SJSA1 (cell line): ENCODE measurements around the gene SPART. TPM values are rescaled to one million over a fixed set of nuclear protein-coding genes. Genes with fewer than 3 reads are reported as not detected.

ENCODE experiments used
- DNase-seq, 2 experiments: peaks; one replicate each; pipeline ENCODE4 v3.0.0-alpha.2; 2015 to 2020; ENCODE audit warnings: low spot score in 2 of 2, low read depth in 1 of 2
- H3K27ac ChIP-seq: fragments of 250-450 bp; sonication (Bioruptor Pico); 2 replicates; pipeline ENCODE4 v1.5.1; 2020; ENCODE audit warnings: mild to moderate bottlenecking, moderate library complexity
- H3K27me3 ChIP-seq: fragments of 250-450 bp; sonication (Bioruptor Pico); replicated peaks from 2 replicates; pipeline ENCODE4 v1.5.1; 2020; ENCODE audit warnings: mild to moderate bottlenecking, moderate library complexity
- H3K36me3 ChIP-seq: fragments of 250-450 bp; sonication (Bioruptor Pico); 2 replicates; pipeline ENCODE4 v1.5.1; 2020; ENCODE audit warnings: mild to moderate bottlenecking
- H3K4me1 ChIP-seq: fragments of 250-450 bp; sonication (Bioruptor Pico); replicated peaks from 2 replicates; pipeline ENCODE4 v1.6.1; 2021; ENCODE audit warnings: mild to moderate bottlenecking
- H3K4me3 ChIP-seq: fragments of 250-450 bp; sonication (Bioruptor Pico); 2 replicates; pipeline ENCODE4 v1.5.1; 2020; ENCODE audit warnings: mild to moderate bottlenecking
- H3K9me3 ChIP-seq: fragments of 250-450 bp; sonication (Bioruptor Pico); replicated peaks from 2 replicates; pipeline ENCODE4 v1.5.1; 2020; ENCODE audit warnings: mild to moderate bottlenecking
- total RNA-seq: library from RNA; depleted of rRNA; stranded (reverse); fragments of >200 nt; shearing (Covaris generic); gene quantifications from 2 replicates; pipeline ENCODE4 v1.2.3, GENCODE V29; 2014; rRNA removed

SPART gene
- total RNA-seq, 1 experiment from 2014 or later = 94.7 TPM

DNA sequence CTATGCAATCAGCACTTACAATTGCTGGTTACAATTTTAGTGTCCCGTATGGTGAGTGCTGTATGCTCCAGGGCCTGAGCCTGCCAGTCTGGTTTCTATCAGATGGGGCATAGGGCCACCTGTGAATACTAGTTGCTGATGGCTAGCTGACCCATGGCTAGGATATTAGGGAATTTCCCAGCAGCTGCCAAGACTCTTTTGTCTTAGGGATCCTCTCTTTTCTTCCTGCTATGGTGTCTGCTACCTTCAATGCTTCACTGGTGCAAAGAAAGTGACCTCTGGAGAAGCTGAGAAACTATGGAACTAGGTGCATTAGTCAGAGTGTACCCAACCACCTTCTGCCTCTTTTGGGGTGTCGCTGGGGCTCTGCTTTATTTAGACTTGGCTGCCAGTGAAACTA lies 60.2 kb downstream of the SPART start:
- no peaks in the 10 kb centered on the region for H3K36me3 ChIP-seq
- no peak overlapping the region for H3K4me3 ChIP-seq
- no peak for DNase-seq
- H3K27me3 ChIP-seq = no peaks in the 10 kb centered on the region
- no peak overlapping the region for H3K27ac ChIP-seq
- H3K4me1 ChIP-seq = no peaks in the 10 kb centered on the region
- no peaks in the 10 kb centered on the region for H3K9me3 ChIP-seq

DNA sequence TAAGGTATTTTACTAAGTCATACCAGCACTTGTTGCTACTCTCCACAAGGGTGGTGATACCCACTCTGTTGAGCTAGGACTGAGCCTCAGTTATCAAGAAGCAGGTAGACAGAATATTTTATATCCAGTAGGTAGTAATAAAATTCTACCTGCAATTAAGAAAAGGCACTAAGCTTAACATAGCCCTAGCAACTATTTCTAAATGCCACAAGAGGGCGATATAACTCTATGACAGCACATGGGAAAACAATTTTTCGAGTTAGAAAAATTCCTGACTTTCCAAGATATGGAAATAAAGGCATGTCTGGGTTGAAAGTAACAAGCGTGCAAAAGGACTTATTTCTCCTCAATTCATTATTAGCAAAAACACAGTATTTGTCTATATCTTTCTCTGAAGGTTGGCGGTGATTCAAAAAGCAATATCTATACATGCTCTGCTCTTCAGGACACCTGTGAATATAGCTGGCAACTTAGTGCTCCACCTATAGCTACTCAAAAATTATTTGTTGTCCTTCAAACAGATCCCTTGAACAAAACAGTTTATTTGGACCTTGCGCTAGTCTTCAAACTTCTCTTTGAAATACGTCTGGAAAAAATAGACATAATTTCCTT lies 63.3 kb downstream of the SPART start:
- Histone ChIP-seq H3K4me1 (no peaks in the 10 kb centered on the region), H3K27ac (no peak overlapping the region), H3K9me3 (no peaks in the 10 kb centered on the region), H3K36me3 (no peaks in the 10 kb centered on the region), H3K27me3 (no peaks in the 10 kb centered on the region), H3K4me3 (no peak overlapping the region)
- peak in 1 of 2 experiments; percentile 21 for DNase-seq

- Histone ChIP-seq H3K36me3 (no peaks in the 10 kb centered on the region), H3K27ac (no peak overlapping the region), H3K27me3 (no peaks in the 10 kb centered on the region), H3K9me3 (no peaks in the 10 kb centered on the region), H3K4me3 (no peak overlapping the region), H3K4me1 (no peaks in the 10 kb centered on the region)
- peak in 1 of 2 experiments; percentile 40 for DNase-seq
Observed at GRCh38 chr13:36275190-36276002, 70.8 kb downstream of the SPART start.

DNA sequence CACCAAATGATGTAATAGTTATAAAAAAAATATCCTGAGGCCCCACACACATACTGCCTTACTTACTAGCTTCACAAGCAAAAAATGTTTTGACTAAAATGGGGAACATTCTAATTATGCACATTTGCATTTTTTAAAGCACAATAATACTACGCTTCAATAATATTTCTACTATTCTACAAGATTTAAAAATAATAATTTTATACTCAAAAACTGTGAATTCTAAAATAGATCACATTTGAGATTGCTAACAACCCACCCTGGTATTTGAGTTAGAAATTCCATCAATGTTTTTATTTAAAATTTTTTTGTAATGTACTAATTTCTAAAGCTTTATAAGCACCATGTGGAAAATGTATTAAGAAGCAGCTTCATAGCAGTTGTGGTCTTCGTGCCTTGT lies 72.8 kb downstream of the SPART start:
- DNase-seq = no peak
- Histone ChIP-seq H3K36me3 (no peaks in the 10 kb centered on the region), H3K4me1 (no peaks in the 10 kb centered on the region), H3K4me3 (no peak overlapping the region), H3K9me3 (no peaks in the 10 kb centered on the region), H3K27me3 (no peaks in the 10 kb centered on the region), H3K27ac (no peak overlapping the region)

GRCh38 chr13:36261976-36262375 lies 84.2 kb downstream of the SPART start:
- no peaks in the 10 kb centered on the region for H3K36me3 ChIP-seq
- H3K4me3 ChIP-seq = no peak overlapping the region
- H3K4me1 ChIP-seq = no peaks in the 10 kb centered on the region
- DNase-seq = no peak
- H3K9me3 ChIP-seq = no peaks in the 10 kb centered on the region
- no peaks in the 10 kb centered on the region for H3K27me3 ChIP-seq
- H3K27ac ChIP-seq = no peak overlapping the region

DNA sequence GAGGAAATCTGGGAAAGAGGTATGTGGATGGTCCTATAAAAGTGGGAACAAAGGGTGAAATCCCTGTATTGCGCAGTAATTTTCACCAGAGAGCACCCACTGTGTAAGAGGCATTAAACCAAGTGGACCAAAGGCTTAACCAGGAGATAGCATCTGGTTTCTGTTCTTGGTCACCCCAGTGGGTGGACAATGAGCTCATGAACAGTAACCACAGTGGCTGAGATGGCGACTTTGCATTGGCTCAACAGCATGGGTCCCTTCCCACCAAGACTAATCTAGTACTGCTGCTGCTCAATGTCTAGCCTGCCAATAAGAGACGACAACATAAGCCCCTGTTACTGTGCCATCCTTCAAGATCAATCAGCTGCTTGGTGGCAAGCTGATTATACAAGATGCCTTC lies 85.2 kb downstream of the SPART start:
- H3K4me3 ChIP-seq = no peak overlapping the region
- no peaks in the 10 kb centered on the region for H3K36me3 ChIP-seq
- H3K27ac ChIP-seq = no peak overlapping the region
- no peaks in the 10 kb centered on the region for H3K9me3 ChIP-seq
- no peaks in the 10 kb centered on the region for H3K4me1 ChIP-seq
- H3K27me3 ChIP-seq = no peaks in the 10 kb centered on the region
- DNase-seq = no peak

DNA sequence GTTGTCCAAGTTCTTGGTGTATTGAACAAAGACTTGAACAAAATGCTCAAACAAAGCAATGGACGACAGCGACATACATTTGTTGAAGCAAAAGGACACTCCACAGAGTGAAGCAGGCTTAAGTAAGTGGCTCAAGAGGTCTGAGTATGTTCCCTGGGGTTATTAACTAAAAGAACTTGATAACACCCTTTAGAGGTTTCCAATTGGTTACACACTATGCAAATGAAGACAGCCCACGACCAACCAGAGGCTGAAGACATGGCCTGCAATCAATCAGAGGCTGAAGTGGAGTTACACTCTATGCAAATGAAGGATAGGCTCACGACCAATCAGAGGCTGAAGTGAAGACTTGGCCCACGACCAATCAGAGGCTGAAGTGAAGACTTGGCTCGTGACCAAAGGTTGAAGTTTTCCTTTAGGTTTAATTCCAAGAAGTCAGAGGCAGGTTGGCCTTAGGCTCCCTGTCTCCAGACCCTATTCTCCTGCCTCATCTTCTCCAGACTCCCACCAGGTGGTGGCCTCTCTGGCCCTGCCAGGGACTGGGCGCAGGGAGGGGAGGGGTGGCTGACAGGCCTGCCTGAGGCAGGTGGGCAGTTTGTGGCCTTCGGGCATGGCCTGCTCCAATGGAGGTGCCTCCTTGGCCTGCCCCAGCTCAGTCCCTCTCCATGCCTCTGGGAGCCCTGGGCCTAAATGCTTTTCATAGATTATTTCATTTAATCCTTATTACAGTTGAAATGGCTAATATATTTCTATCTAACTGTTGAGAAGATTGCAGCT lies 86.6 kb downstream of the SPART start:
- H3K4me1 ChIP-seq = no peaks in the 10 kb centered on the region
- no peak for DNase-seq
- H3K9me3 ChIP-seq = no peaks in the 10 kb centered on the region
- no peaks in the 10 kb centered on the region for H3K27me3 ChIP-seq
- H3K36me3 ChIP-seq = no peaks in the 10 kb centered on the region
- no peak overlapping the region for H3K27ac ChIP-seq
- no peak overlapping the region for H3K4me3 ChIP-seq

DNA sequence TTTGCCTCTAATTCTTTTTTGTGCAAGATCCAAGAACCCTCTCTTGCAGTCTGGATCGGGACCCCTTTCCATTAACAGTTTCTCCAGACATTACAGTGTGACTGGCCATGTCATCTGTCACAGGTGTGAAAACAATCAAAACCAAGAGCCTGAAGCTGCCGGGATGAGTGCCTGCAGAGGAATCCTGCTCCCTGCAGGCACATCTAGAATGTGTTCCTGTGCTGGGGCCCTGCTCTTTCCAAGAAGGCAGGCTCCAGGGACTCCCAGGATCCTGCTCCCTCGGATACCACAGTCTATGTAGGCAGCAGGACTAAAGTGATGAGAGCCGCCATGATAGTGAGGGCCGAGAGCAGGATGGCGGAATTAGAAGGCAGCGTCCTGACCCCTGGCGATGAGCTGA lies 87.4 kb downstream of the SPART start:
- Histone ChIP-seq H3K4me3 (no peak overlapping the region), H3K9me3 (no peaks in the 10 kb centered on the region), H3K27me3 (no peaks in the 10 kb centered on the region), H3K27ac (no peak overlapping the region), H3K4me1 (no peaks in the 10 kb centered on the region), H3K36me3 (no peaks in the 10 kb centered on the region)
- DNase-seq = no peak

Other genes starting within 250 kb of the SPART start
- 2.2 and 3.7 TPM in 2 replicates for gene DCLK1, start 215.0 kb downstream of the SPART start, total RNA-seq
- gene SOHLH2, start 131.8 kb downstream of the SPART start, total RNA-seq = 0.37 TPM in 1 of 2 replicates, not detected in the other
- 1.4 and 5.0 TPM in 2 replicates for gene CCDC169, start 48.6 kb downstream of the SPART start, total RNA-seq
- gene CCNA1, start 86.1 kb upstream of the SPART start, total RNA-seq = 0.39 and 0.75 TPM in 2 replicates